ENCODE measurements around the gene CLPX.
"Not testable (repeated sequence)": the region's sequence is repeated elsewhere in the genome, so short reads cannot be mapped to it uniquely, and the experiment has no call there.

The CLPX gene

DNA sequence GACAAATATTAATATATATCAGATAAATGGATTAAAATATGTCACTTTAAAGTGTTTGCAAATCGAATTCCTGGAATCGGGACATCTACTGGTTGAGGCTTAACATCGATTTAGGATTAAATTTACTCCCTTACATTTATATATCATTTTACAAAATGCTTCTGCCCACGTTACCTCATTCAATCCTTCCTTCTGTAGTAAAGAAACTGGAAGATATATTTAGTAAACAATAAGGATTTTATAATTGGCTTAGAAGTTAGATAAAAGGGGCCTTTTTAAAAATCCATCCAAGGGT is 1.3 kb downstream of the CLPX start:
- Histone ChIP-seq H3K4me3 (ENCODE audit: low read length) (peak overlapping the region; percentile 88), H3K9ac (ENCODE audit: low read length) (peak overlapping the region; percentile 87), H3K9me3 (ENCODE audit: control insufficient read depth, low read depth, low read length) (no peaks in the 10 kb centered on the region), H3K27ac (ENCODE audit: low read length) (no peak overlapping the region), H3K27me3 (ENCODE audit: control insufficient read depth, insufficient read depth, low read length) (no peaks in the 10 kb centered on the region), H3K36me3 (ENCODE audit: control insufficient read depth, low read depth, low read length) (peaks cover 11% of the 10 kb centered on the region), H3K4me1 (ENCODE audit: control insufficient read depth, low read depth, low read length) (peaks cover 7% of the 10 kb centered on the region)

DNA sequence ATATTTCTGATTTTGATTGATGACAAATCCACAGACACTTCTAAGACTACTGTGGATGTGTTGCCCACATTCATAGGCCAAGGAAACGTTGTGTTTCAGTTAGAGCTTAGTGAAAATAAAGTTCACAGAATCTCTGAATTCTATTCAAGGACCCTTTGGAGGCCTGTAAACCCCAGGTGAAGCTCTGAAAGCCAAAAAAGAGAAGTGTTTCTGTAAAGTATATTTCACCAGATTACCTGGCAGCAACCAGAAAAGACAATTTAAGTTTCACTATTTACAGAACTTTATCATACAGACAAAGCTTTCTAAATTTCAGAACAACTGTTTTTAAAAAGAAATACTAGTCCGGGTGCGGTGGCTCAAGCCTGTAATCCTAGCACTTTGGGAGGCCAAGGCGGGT is 2.6 kb downstream of the CLPX start:
- Histone ChIP-seq H3K36me3 (ENCODE audit: control insufficient read depth, low read depth, low read length) (peaks cover 23% of the 10 kb centered on the region), H3K4me1 (ENCODE audit: control insufficient read depth, low read depth, low read length) (peaks cover 7% of the 10 kb centered on the region), H3K4me3 (ENCODE audit: low read length) (no peak overlapping the region), H3K27me3 (ENCODE audit: control insufficient read depth, insufficient read depth, low read length) (no peaks in the 10 kb centered on the region), H3K27ac (ENCODE audit: low read length) (no peak overlapping the region), H3K9ac (ENCODE audit: low read length) (no peak overlapping the region), H3K9me3 (ENCODE audit: control insufficient read depth, low read depth, low read length) (no peaks in the 10 kb centered on the region)

DNA sequence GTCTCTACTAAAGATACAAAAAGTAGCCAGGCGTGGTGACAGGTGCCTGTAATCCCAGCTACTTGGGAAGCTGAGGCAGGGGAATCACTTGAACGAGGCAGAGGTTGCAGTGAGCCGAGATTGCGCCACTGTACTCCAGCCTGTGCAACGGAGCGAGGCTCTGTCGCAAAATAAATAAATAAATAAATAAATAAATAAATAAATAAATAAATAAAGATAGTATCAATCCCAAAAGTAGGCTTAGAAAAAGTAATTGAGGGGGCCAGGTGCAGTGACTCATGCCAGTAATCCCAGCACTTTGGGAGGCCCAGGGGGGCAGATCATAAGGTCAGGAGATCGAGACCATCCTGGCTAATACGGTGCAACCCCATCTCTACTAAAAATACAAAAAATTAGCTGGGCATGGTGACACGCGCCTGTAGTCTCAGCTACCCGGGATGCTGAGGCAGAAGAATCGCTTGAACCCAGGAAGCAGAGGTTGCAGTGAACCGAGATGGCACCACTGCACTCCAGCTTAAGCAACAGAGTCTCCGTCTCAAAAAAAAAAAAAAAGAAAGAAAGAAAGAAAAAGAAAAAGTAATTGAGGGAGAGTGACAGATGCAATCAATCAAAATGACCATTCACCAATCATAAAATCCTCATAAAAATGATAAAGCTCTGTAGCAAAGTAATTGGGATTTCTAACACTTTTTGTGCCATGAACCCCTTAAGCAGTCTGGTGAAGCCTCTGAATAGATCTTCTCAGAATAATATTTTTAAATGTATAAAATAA is 3.4 kb downstream of the CLPX start:
- not testable (repeated sequence) for H3K27ac ChIP-seq (ENCODE audit: low read length); H3K9me3 ChIP-seq (ENCODE audit: control insufficient read depth, low read depth, low read length); H3K9ac ChIP-seq (ENCODE audit: low read length); H3K4me1 ChIP-seq (ENCODE audit: control insufficient read depth, low read depth, low read length); H3K27me3 ChIP-seq (ENCODE audit: control insufficient read depth, insufficient read depth, low read length); H3K4me3 ChIP-seq (ENCODE audit: low read length)
- H3K36me3 ChIP-seq (ENCODE audit: control insufficient read depth, low read depth, low read length): peaks cover 30% of the 10 kb centered on the region

DNA sequence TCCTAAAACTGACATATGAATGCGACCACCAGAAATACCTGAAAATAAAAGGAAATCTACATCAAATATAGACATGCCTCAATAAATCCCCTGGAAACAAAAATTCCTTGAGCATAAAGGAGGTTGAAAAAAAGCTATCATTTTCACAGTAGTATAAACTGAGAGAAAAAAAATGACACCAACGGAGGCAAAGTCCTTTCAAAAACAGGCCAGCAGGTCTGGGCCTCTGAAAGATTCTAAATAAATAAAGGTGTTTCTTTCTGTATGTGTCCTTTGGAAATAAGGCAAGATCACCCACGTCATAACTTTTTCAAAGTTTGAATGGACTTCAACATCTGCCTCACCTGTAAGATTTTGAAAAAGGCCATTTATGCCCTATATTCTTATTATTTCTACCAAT is 5.0 kb downstream of the CLPX start:
- H3K27me3 ChIP-seq (ENCODE audit: control insufficient read depth, insufficient read depth, low read length): no peaks in the 10 kb centered on the region
- H3K27ac ChIP-seq (ENCODE audit: low read length): no peak overlapping the region
- H3K4me3 ChIP-seq (ENCODE audit: low read length): no peak overlapping the region
- no peaks in the 10 kb centered on the region for H3K9me3 ChIP-seq (ENCODE audit: control insufficient read depth, low read depth, low read length)
- peaks cover 4% of the 10 kb centered on the region for H3K4me1 ChIP-seq (ENCODE audit: control insufficient read depth, low read depth, low read length)
- H3K9ac ChIP-seq (ENCODE audit: low read length): no peak overlapping the region
- peaks cover 37% of the 10 kb centered on the region for H3K36me3 ChIP-seq (ENCODE audit: control insufficient read depth, low read depth, low read length)

DNA sequence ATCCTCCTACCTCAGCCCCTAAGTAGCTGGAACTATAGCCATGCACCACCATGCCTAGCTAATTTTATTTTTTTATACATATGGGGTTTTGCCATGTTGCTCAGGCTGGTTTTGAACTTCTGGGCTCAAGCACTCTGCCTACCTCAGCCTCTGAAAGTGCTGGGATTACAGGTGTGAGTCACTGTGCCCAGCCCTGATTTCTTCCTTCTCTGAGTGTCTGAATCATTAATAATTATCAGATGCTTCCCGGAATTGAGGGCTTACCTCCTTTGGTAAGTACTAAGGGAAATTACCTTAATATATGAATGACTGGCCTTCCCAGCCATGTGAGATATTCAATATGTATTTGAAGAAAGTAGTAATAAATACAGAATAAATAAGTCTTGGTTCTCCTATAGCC is 7.2 kb downstream of the CLPX start:
- no peaks in the 10 kb centered on the region for H3K4me1 ChIP-seq (ENCODE audit: control insufficient read depth, low read depth, low read length)
- no peak overlapping the region for H3K9ac ChIP-seq (ENCODE audit: low read length)
- peaks cover 41% of the 10 kb centered on the region for H3K36me3 ChIP-seq (ENCODE audit: control insufficient read depth, low read depth, low read length)
- H3K9me3 ChIP-seq (ENCODE audit: control insufficient read depth, low read depth, low read length): no peaks in the 10 kb centered on the region
- H3K4me3 ChIP-seq (ENCODE audit: low read length): no peak overlapping the region
- H3K27ac ChIP-seq (ENCODE audit: low read length): no peak overlapping the region
- no peaks in the 10 kb centered on the region for H3K27me3 ChIP-seq (ENCODE audit: control insufficient read depth, insufficient read depth, low read length)

DNA sequence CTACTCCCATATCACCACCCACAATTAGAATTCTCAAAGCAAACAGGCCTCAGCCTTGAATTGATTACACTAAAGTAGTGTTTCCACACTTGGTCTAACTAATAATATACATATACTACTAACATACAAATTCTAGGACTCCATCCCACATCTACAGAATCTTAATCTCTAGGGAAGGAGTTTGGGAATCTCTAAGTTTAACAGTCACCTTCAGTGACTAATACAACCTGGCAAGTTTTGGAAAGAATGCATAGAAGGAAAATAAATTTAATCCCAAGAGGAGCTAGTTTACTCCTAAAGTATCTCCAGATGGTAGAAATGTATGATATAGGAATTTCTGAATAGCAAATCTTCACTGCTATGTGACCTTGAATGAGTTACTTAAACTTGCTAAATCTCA is 9.1 kb downstream of the CLPX start:
- Histone ChIP-seq H3K9ac (ENCODE audit: low read length) (no peak overlapping the region), H3K27ac (ENCODE audit: low read length) (no peak overlapping the region), H3K27me3 (ENCODE audit: control insufficient read depth, insufficient read depth, low read length) (no peaks in the 10 kb centered on the region), H3K4me3 (ENCODE audit: low read length) (no peak overlapping the region), H3K4me1 (ENCODE audit: control insufficient read depth, low read depth, low read length) (no peaks in the 10 kb centered on the region), H3K36me3 (ENCODE audit: control insufficient read depth, low read depth, low read length) (peaks cover 39% of the 10 kb centered on the region), H3K9me3 (ENCODE audit: control insufficient read depth, low read depth, low read length) (no peaks in the 10 kb centered on the region)

DNA sequence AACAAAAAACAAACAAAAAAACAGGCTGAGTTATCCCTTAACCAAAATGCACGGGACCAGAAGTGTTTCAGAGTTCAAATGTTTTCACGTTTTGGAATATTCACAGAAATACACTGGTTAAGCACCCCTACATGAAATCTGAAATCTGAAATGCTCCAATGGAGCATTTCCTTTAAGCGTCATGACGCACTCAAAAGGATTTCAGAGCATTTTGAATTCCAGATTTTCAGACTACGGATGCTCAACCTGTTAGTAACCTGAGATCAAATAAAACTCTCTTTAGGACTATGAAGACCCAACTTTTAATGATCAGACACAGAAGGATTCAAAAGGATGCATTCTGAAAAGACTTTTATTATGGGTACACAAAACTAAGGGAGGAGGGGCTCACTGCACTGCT is 9.6 kb downstream of the CLPX start:
- Histone ChIP-seq H3K4me1 (ENCODE audit: control insufficient read depth, low read depth, low read length) (no peaks in the 10 kb centered on the region), H3K4me3 (ENCODE audit: low read length) (no peak overlapping the region), H3K36me3 (ENCODE audit: control insufficient read depth, low read depth, low read length) (peaks cover 39% of the 10 kb centered on the region), H3K27ac (ENCODE audit: low read length) (no peak overlapping the region), H3K9me3 (ENCODE audit: control insufficient read depth, low read depth, low read length) (no peaks in the 10 kb centered on the region), H3K9ac (ENCODE audit: low read length) (no peak overlapping the region), H3K27me3 (ENCODE audit: control insufficient read depth, insufficient read depth, low read length) (no peaks in the 10 kb centered on the region)

DNA sequence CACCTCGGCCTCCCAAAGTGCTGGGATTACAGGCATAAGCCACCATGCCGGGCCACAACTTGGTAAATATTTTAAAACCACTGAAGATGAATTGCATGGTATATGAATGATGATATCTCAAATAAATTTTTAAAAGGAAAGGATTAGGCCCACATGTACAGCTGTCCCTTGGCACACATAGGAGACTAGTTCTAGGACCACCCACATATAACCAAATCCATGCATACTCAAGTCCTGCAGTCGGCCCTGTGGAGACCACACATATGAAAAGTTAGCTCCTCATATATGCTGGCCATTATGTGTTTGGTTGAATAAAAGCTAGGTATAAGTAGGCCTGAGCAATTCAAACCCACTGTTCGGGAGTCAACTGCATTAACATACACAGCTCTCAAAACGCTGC is 10.6 kb downstream of the CLPX start:
- H3K9ac ChIP-seq (ENCODE audit: low read length): no peak overlapping the region

DNA sequence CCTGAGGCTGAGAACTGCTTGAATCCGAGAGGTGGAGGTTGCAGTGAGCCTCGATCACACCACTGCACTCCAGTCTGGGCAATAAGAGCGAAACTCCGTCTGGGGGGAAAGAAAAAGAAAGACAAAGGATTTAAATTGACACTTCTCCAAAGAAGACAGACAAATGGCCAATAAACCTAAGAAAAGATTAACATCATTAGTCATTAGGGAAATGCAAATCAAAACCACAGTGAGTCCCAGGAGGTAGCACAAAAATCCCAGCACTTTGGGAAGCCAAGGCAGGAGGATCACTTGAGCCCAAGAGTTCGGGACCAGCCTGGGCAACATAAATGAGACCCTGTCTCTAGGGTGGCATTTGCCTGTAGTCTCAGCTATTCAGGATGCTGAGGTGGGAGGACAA is 12.6 kb downstream of the CLPX start:
- H3K27me3 ChIP-seq (ENCODE audit: control insufficient read depth, insufficient read depth, low read length): no peaks in the 10 kb centered on the region
- no peaks in the 10 kb centered on the region for H3K9me3 ChIP-seq (ENCODE audit: control insufficient read depth, low read depth, low read length)
- H3K4me3 ChIP-seq (ENCODE audit: low read length): no peak overlapping the region
- no peak overlapping the region for H3K27ac ChIP-seq (ENCODE audit: low read length)
- no peaks in the 10 kb centered on the region for H3K4me1 ChIP-seq (ENCODE audit: control insufficient read depth, low read depth, low read length)
- H3K36me3 ChIP-seq (ENCODE audit: control insufficient read depth, low read depth, low read length): peaks cover 18% of the 10 kb centered on the region
- no peak overlapping the region for H3K9ac ChIP-seq (ENCODE audit: low read length)

More for the DNA sequence above, 10.6 kb downstream of the CLPX start:
- H3K9me3 ChIP-seq (ENCODE audit: control insufficient read depth, low read depth, low read length): no peaks in the 10 kb centered on the region
- no peaks in the 10 kb centered on the region for H3K27me3 ChIP-seq (ENCODE audit: control insufficient read depth, insufficient read depth, low read length)
- no peak overlapping the region for H3K4me3 ChIP-seq (ENCODE audit: low read length)
- H3K4me1 ChIP-seq (ENCODE audit: control insufficient read depth, low read depth, low read length): no peaks in the 10 kb centered on the region
- H3K36me3 ChIP-seq (ENCODE audit: control insufficient read depth, low read depth, low read length): peaks cover 36% of the 10 kb centered on the region
- H3K27ac ChIP-seq (ENCODE audit: low read length): no peak overlapping the region

DNA sequence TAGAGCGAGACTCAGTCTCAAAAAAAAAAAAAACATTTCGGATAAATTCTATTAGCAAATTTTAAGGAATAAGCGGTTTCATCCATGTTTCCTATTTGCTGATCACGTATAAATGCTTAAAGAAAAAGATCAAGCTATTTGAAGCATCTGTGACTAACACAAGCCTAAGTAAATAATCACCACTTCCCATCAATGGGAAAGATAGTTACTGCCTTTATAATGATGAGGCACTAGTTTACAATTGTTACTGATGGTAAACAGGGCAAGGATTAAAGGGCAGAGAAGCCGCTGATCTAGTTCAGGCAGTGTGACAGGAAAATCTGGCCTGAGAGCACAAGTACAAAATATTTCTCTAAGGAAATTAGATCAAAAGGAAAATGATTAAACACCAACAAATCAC is 13.7 kb downstream of the CLPX start:
- Histone ChIP-seq H3K36me3 (ENCODE audit: control insufficient read depth, low read depth, low read length) (peaks cover 16% of the 10 kb centered on the region), H3K4me3 (ENCODE audit: low read length) (no peak overlapping the region), H3K9ac (ENCODE audit: low read length) (no peak overlapping the region), H3K27ac (ENCODE audit: low read length) (no peak overlapping the region), H3K4me1 (ENCODE audit: control insufficient read depth, low read depth, low read length) (no peaks in the 10 kb centered on the region), H3K9me3 (ENCODE audit: control insufficient read depth, low read depth, low read length) (no peaks in the 10 kb centered on the region), H3K27me3 (ENCODE audit: control insufficient read depth, insufficient read depth, low read length) (no peaks in the 10 kb centered on the region)

DNA sequence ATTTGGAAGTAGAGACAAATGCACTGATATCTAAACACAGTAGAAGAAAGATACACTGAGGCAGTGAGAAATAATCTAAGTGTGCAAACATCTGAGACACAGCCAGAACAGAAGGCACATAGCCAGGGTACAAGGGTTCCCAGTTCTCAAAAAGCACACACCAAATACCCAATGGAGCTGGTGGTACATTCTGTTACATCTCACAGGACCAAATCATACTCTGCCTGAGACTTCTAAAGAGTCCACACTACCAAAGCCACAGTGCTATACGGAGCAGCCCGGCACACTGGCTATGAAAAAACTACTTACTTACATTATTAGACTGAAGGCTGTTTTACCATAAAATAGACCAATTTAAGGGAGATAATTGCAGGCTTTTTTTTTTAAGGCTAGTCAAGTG is 19.3 kb downstream of the CLPX start:
- Histone ChIP-seq H3K27ac (ENCODE audit: low read length) (no peak overlapping the region), H3K36me3 (ENCODE audit: control insufficient read depth, low read depth, low read length) (peaks cover 23% of the 10 kb centered on the region), H3K4me3 (ENCODE audit: low read length) (no peak overlapping the region), H3K9me3 (ENCODE audit: control insufficient read depth, low read depth, low read length) (no peaks in the 10 kb centered on the region), H3K27me3 (ENCODE audit: control insufficient read depth, insufficient read depth, low read length) (no peaks in the 10 kb centered on the region), H3K9ac (ENCODE audit: low read length) (no peak overlapping the region), H3K4me1 (ENCODE audit: control insufficient read depth, low read depth, low read length) (no peaks in the 10 kb centered on the region)

DNA sequence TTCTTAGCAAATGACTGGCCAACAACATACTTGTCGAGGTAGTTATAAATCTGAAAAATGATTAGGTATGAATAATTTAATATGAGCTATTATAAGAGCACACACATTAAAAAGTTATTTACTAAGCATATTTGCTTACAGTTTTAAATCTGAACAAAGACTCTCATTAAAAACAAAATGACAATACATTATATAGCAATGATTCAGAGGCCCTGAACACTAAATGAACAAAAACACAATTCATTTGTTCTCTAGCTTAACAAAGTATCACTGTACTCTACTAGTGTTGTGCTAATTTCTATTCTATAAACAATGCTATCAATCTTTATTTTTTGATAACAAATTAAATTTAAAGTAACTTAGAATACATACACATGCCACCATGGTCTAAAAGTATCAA is 21.0 kb downstream of the CLPX start:
- no peak overlapping the region for H3K27ac ChIP-seq (ENCODE audit: low read length)
- H3K9ac ChIP-seq (ENCODE audit: low read length): no peak overlapping the region
- no peaks in the 10 kb centered on the region for H3K4me1 ChIP-seq (ENCODE audit: control insufficient read depth, low read depth, low read length)
- no peak overlapping the region for H3K4me3 ChIP-seq (ENCODE audit: low read length)
- H3K9me3 ChIP-seq (ENCODE audit: control insufficient read depth, low read depth, low read length): no peaks in the 10 kb centered on the region
- peaks cover 23% of the 10 kb centered on the region for H3K36me3 ChIP-seq (ENCODE audit: control insufficient read depth, low read depth, low read length)
- no peaks in the 10 kb centered on the region for H3K27me3 ChIP-seq (ENCODE audit: control insufficient read depth, insufficient read depth, low read length)

All from iPS-18a (cell line).